SK-MEL-5 (cell line): ENCODE data around the gene RETREG1. TPM values are rescaled to one million over a fixed set of nuclear protein-coding genes. Genes with fewer than 3 reads are reported as not detected.

Experiments used
- DNase-seq: peaks from one replicate; pipeline ENCODE4 v3.0.0-alpha.2; 2016; ENCODE audit warnings: low read depth, low spot score
- in situ Hi-C: cut with HindIII; loops from 2 replicates; pipeline ENCODE4 v1.10.0; 2016; ENCODE audit warnings: low sequenced_read_pairs, high pct_unique_total_duplicates, low pct_unique_long_range_greater_than_20kb
- total RNA-seq: library from RNA; depleted of rRNA; stranded (reverse); fragments of >200 nt; shearing (Covaris generic); gene quantifications from 2 replicates; pipeline ENCODE4 v1.2.3, GENCODE V29; 2014

The RETREG1 gene
- total RNA-seq, 1 experiment from 2014 or later: 47.9 TPM

DNA sequence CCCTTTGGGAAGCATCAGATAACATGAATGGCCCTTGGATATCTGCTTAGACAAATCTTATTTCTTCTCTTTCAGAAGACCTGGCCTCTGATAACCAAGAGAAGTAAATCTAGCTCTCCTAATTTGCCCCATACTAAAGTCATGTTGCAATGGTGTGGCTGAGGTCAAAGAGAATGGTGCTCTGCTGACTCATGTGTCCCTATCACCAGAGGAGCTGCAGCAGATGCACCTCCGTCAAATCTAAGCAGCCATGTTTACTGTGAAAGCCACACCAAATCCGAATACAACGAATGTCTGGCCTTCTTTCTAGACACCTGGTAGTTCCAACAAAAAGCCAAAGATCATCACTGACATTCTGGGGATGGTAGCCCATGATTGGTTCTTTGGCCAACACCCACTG, 23.2 kb downstream of the RETREG1 start:
- DNase-seq: no peak

DNA sequence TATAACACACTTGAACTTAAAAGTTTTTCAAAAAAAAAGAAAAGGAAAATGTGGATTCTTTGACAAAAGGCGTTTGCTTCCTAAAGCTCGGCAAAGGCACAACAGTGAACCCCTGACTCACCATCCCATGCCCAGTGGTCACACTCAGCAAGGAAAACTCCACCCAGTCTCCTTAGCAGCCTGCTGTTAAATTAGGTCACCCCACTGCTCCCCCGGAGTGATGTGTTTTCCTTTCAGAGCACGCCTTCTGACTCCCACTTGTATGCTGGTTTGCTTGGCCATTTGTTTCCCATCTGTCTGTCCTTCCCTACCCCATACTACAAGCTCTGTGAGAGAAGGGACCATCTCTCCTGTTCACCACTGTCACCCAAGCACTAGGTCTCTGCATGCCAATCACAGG, 23.8 kb downstream of the RETREG1 start:
- in situ Hi-C loops: no loop called here
- DNase-seq: no peak

More for the DNA sequence above, 23.2 kb downstream of the RETREG1 start:
- in situ Hi-C loops: no loop called here

DNA sequence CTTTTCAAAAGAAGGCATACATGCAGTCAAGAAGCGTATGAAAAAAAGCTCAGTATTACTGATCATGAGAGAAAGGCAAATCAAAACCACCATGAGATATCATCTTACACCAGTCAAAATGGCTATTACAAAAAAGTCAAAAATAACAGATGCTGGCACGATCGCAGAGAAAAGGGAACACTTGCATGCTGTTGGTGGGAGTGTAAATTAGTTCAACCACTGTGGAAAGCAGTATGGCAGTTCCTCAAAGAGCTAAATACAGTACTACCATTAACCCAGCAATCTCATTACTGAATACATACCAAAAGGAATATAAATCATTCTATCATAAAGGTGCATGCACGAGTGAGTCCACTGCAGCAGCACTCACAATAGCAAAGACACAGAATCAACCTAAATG, 24.5 kb downstream of the RETREG1 start:
- in situ Hi-C loops: no loop called here

DNA sequence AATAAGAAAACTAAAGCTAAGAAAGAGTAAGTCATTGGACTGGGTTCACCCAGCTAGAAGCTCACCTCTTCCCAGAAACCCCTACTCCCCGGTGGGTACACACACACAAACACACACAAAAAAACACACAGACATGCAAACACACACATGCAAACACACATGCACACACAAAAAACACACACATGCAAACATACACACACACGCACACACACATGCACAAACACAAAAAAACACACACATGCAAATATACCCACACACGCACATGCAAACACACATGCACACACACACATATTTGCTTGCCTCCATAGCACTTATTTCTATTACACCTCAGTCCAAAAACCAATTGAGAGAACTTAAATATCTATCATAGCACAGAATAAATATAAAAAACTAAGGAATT, 26.1 kb downstream of the RETREG1 start:
- no peak for DNase-seq
- in situ Hi-C loops: no loop called here

More for the DNA sequence above, 24.5 kb downstream of the RETREG1 start:
- DNase-seq: no peak

DNA sequence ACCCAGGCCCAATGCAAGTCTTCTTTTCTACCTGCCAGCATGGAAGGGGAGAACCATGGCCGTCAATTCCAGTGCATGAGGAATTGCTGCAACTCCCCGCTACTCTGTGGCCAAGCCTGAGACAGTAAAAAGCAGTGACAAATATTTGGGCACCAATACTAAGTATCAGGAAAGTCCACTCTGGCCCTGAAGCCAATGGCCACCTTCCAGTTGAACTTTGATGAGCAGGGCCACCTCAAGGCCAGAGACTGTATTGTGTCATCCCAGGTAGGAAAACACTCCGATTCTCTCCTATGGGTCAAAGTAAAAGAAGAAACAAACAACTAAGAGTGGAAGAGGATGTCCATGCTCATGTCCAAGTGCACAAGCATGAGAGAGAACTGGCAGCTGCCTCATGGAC, 27.1 kb downstream of the RETREG1 start:
- in situ Hi-C loops: no loop called here

DNA sequence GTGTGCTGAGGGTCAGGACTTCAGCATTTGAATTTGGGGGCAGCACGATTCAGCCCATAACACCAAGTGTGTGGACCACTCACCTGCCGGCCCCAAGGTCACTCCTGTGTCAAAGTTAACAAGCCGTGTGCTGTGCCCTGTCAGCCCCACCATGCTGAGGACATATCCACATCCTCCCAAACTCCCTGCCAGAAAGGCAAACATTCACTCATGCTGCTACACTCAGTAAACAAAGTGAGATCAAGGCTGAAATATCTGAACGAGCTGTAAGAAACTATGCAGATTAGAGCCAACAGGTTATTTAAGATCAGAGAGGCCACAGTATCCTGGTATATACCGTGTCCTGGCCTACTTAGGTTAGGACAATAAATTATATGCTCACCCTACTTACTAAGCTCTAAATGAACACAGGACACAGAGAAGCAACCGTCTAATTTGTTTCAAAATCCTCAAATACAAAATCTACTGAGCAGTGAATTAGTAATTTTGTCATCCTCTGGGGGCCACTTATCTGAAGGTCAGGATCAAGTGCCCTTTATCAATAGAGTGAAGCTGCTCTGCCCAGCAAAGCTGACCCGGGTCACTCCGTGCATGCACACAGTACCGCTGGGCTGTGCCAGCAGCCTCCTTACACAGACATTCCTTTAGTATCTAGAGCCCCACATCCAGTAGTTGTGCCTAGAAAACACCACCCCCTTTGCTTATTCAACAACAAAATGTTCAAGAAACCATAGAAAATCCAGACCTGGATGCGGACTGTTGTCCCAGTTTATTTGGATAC, 28.2 kb downstream of the RETREG1 start:
- no peak for DNase-seq
- in situ Hi-C loops: no loop called here

More for the DNA sequence above, 27.1 kb downstream of the RETREG1 start:
- no peak for DNase-seq

DNA sequence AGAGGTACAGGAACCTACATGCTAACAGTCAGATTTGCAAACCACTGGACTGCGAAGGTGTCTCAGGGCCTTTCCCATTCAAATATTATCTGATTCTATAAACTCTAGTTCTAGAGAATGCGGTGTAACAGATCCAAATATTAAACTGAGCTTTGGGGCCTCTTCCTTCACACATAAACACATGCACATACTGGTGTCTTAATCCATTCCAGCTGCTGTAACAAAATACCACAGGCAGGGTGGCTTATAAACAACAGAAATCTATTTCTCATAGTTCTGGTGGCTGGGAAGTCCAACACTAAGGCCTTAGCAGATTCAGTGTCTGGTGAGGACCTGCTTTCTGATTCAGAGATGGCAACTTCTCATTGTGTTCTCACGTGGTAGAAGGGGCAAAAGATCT, 30.2 kb downstream of the RETREG1 start:
- in situ Hi-C loops: no loop called here
- no peak for DNase-seq

DNA sequence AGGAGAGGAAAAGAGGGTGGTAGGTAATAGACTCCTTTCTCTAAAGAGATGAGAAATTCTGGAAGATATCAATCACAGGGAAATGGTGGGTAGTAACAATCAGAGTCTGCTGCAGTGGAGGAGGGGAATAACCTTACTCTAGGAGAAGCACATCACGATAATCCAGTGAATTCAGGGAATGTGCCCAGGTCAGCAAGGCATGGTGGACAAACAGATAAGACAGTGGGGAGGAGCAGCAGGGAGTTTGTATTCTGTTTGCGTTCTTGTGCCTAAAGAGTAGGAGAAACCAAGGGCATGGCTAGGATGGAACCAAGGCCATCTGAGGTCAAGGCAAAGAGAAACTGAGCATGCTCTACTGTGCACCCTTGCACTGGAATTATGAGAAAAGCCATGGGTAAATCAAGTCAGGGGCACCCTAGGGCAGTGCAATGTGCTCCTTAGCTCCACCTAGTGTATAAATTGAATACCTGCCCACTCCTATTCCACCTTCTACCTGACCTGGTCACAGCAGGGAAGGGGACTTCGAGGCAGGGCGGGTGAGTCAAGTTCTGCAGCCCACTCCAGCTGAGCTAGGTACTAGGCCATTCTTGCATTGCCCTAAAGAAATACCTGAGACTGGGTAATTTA, 31.6 kb downstream of the RETREG1 start:
- in situ Hi-C loops: no loop called here
- peak; percentile 43 for DNase-seq

DNA sequence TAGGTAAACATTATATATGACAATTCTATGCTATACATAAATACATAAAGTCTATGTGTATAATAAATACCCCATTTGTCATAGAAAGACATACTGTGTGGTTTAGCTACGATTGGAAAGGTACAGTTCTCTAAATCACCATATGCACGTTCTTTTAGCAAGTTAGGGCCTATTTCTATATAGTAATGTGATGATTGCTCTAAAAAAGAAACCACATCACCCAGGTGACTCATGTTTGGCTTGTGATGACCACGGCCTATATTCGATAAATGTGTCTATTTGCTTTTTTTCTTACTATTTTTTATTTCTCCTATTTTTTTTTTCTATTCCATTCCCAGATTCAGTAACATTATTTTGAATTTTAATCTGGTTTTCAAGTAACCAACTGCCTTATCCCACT, 34.7 kb downstream of the RETREG1 start:
- DNase-seq: no peak
- in situ Hi-C loops: no loop called here

DNA sequence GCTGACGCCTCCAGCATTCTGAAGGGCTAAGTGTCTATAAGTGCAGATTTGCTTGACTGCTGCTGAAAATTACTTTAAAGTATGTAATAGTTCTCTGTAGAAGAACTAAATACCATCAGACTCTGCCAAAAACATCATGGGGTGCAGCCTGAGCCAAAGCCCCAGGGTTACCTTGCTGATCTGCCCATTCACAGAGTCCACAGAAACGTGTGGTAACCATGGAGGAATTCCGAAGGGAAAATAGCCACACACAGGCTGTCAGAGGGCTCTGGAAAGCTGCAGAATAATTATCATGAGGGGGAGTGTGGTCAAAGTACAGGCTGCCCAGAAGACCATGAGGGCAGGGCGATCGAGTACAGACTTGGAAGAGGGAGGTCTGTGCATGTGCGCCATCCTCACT, 36.4 kb downstream of the RETREG1 start:
- in situ Hi-C loops: no loop called here
- no peak for DNase-seq

DNA sequence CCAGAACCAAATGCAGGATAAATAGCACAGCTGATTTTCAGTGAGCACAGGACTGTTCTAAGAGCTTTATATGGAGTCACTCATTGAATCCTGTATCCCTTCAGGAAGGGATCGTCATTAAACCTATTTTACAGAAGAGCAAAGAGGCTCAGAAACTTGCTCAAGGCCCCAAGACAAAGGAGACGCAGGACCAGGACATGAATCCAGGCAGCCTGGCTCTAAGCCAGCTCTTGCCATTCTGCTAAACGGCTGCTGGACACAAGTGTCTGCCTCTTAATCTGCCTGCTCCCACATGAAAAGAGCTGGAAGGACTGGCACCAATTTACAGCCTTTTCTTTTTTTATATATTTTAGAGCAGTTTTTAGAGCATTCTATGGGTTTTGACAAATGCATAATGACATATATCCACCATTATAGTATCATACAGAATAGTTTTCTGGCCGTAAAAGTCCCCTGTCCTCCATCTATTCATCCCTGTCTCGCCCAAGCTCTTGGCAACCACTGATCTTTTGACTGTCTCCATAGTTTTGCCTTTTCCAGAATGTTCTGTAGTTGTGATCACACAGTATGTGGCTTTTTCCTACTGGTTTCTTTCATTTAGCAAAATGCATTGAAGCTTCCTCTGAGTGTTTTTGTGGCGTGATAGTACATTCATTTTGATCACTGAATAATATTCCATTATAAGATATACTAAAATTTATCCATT, 37.5 kb downstream of the RETREG1 start:
- DNase-seq: no peak
- in situ Hi-C loops: no loop called here

DNA sequence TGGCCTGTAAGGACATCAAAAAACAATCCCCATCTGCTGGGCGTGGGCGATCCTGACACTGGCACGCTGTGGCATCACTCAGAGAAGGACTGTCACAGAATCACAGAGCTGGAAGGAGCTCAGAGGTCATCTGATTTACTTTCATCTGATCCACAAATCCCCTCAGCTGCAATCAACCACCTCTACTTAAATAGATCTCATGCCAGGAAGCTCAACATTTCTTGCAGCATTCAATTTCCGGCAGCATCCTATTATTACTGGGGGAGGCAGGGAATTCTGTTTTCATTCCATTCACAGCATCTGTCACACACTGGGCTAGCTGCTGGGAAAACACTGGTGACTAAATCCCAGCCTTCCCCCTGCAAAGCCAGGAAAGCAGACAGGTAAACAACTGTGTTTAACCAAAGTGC, 38.3 kb downstream of the RETREG1 start:
- in situ Hi-C loops: no loop called here
- no peak for DNase-seq

DNA sequence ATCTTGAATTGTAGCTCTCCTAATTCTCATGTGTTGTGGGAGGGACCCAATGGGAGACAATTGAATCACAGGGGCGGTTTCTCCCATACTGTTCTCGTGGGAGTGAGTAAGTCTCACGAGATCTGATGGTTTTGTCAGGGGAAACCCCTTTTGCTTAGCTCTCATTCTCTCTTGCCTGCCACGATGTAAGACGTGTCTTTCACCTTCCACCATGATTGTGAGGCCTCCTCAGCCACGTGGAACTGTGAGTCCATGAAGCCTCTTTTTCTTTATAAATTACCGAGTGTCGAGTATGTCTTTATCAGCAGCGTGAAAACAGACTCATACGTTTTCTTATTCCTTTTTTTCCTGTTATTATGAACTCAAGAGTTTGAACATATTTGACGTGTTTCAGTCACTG, 39.1 kb downstream of the RETREG1 start:
- DNase-seq: no peak
- in situ Hi-C loops: no loop called here

DNA sequence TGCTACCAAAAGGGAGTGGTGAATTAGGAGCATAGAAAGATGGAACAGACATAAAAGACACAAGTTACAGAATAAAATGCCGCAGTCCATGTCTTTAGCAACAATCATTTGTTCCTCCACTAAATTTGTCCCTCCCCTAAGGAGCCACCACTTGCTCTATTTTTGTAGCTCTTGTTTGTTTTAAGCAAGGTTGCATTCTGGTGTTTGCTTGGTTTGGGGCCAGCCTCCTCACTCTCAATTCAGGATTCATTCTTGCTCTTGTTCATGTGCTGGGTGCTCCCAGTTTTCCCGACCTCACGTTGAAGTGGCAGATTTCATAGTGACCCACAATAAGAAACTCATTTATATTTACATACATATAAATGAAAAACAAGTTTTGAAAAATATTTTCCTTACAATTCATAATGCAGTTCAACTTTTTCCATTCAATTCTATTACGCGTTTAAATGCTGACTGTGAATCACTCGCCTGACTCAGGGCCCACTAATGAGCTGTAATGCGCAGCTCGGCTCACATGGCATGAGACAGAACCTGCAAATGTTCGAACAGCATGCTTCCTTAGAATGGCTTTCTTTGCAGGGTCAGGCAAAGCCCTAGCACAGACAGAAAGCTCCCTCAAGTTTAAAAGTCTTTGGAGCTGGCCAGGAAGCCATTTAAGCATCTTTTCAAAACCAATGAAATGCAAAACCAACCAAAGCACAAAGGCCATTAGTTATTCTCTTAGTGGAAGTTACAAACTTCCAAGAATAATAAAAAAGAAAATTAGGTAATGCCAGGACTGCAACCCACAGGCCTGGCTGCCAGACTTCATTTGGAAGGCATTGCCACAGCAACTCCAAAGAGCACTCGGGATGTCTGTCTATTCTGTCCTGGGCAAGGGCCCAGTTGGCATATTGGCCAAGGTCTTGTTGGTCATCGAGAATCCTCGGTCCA, 41.7 kb downstream of the RETREG1 start:
- peak; percentile 32 for DNase-seq
- in situ Hi-C loops: no loop called here

DNA sequence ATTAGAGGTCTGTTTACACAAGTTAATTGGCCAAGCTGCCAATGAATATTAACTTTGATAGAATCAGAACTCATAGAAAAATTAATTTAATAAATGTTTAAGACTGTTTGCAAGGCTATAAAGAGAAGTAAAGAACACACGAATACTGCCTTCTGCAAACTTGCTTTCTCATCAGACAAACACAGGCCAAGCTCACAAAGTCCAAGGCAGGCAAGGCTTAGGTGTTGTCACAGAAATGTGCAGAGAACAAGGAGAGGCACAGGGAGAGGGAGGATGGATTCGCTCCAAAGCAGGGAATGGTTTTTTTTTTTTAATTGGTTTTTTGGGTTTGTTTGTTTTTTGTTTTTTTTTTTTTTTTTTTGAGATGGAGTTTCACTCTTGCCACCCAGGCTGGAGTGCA, 43.4 kb downstream of the RETREG1 start:
- DNase-seq: no peak
- in situ Hi-C loops: no loop called here

DNA sequence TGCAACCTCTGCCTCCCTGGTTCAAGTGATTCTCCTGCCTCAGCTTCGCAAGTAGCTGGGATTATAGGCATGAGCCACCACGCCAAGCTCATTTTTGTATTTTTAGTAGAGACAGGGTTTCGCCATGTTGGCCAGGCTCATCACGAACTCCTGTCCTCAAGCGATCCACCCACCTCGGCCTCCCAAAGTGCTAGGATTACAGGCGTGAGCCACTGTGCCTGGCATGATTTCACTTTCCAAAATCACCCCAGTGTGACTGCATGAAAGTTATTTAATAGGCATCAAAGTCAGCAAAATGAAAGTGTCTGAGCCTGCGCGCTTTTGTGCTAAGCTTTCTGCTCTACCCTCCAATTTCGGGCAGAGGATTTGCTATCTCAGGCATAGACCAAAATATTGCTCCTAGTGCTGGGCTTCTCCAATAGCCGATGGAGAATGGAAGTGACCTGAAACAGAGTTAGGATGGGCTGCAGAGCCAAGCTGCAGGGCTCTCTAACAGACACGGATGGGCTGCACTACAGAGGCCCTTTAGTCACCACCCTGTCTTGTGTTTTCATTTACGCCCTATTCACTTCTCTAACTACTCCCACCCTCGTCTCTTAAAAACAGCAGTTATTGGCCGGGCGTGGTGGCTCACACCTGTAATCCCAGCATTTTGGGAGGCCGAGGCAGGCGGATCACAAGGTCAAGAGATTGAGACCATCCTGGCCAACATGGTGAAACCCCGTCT, 44.3 kb downstream of the RETREG1 start:
- in situ Hi-C loops: no loop called here
- DNase-seq: no peak

DNA sequence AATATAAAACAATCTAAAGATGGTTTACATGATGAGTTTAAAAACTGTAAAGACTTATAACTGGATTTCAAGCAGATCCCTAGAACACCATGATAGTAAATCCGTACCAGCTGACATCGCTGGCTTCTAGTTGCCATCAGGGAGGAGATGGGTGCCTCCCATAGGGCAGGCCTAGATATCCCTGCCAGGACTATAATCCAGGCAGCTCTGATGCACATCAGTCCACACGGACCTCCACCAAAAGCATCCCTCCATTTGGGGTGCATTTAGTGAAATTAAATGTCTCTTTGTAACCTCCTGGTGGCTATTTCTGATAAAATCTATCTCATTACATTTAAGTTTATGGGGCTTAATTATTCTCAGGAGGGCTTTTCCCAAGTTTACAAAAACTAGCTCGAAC, 45.8 kb downstream of the RETREG1 start:
- in situ Hi-C loops: no loop called here

More for the DNA sequence above, 45.8 kb downstream of the RETREG1 start:
- no peak for DNase-seq
